T follicular helper cell (primary cell): ENCODE measurements around the gene FOXRED1.
A peak's percentile ranks its signal among the peaks of the same experiment; 100 is the strongest.
"Not testable (repeated sequence)": the region's sequence is repeated elsewhere in the genome, so short reads cannot be mapped to it uniquely, and the experiment has no call there.

Source experiments
- DNase-seq: peaks from one replicate; pipeline ENCODE4 v3.0.0-alpha.2; 2020; ENCODE audit warnings: low read depth
- total RNA-seq, 2 experiments: gene quantifications; one replicate each; lab custom pipeline; 2026; lab: John Stamatoyannopoulos, UW

The FOXRED1 gene
- total RNA-seq, result 20.1 to 27.7 reads per million in 2 experiments

DNA sequence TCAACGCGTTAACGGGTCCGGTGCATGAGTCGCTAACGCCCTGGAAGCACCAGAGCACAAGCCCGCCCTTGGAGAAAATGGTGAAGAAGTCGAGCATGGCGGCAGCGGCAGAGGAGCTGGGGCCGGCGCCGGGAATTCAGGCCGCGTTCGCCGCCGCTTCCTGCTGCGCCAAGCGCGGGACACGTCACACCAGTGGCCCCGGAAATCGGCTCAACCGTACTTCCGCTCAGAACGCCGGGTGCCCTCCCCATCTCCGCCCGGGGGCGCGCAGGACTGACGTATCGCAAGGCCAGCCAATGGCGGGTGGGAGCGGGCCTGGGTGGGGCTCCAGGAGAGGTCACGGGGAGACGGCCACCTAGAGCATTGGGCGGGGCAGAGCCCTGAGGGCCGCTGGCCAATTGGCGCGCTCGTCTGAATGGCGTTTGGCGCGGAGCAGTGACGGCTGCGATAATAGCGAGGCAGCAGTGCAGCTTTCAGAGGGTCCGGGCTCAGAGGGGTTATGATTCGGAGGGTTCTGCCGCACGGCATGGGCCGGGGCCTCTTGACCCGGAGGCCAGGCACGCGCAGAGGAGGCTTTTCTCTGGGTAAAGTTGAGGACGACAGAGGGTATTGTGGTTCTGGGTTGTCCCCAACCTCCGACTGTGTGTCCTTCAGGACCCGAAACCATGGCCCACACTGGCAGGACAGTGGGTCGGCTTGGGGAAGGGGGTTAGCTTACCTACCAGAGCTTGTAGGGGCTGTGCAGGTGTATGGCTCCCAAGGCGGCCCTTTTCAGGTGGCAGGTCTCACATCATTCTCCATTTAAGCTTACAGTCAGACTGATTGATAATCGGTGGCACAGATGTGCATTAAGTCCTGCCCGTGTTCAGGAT is at the start of gene FOXRED1, which contains the start of gene SRPRA:
Gene FOXRED1, plus strand, starts transcription at position 447 of the 872 bp plus-strand sequence. Its CDS starts 53 bp downstream, at position 500.
Gene SRPRA, minus strand, starts transcription at position 188 of the 872 bp plus-strand sequence. Its CDS starts 91 bp downstream, at position 97.
- peak; percentile 100 for DNase-seq

DNA sequence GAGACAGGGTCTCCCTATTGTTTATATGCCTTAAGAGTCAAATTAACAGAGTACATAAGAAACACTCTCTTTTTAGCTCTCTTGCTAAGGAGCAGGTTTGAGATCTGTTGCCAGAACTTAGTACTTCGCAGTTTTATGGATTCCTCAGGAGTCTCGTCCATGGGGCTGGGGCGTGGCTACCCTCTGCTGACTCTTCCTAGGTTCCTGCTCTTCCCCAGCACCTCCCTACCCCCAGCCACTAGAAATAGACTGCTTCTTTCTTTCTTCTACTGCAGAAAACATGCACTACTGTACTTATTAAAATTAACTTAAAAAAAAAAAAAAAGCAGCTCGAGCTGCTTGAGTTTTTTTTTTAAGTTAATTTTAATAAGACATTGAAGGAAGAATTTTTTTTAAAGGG is 49.4 kb upstream of the FOXRED1 start:
- DNase-seq, result no peak

DNA sequence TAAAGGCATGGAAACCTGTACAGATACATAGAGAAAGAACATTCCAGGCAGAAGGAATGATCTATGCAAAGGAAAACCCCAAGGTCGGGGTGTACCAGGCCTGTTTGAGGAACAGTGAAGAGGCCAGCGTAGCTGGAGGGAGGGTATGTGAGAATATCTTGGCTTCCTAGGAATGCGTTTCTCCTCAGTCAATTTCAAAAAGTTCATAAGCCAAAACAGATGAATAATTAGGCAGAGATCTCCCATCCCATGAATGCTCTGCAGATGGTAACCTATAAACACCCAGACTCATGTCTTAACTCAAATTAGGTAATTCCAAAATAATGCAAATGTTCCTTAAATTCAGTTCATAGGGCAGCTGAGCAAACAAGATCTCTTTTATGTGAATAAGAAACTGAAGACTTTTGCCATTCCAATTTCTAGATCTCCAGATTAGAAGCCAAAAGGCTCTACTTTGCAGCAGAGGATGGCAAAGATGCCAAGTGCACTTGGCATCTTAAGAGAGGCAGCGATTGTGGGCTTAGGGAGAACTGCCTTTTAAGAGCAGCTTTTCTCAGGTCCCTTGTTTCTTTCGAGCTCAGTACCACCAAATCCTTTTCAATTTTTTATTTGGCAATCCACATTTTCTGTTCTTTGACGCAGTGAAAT is 44.2 kb upstream of the FOXRED1 start:
- no peak for DNase-seq

DNA sequence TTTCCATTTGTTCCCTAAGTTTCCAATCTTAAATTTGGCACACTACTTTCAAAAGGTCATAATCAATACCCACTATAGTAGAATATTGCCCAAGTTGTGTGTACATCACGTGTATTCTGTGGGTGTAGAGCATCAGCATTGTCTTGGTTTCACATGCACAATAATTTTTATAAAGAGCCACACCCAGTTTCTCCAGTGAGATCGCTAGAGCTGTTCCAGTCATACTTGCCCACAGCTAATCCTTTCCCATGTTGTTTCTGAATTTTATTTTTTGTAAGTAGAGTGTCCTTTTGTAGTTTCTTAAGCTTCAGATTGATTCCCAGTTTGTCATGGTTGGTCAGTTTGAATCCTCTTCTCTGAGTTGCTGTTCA is 43.7 kb upstream of the FOXRED1 start:
- no peak for DNase-seq

DNA sequence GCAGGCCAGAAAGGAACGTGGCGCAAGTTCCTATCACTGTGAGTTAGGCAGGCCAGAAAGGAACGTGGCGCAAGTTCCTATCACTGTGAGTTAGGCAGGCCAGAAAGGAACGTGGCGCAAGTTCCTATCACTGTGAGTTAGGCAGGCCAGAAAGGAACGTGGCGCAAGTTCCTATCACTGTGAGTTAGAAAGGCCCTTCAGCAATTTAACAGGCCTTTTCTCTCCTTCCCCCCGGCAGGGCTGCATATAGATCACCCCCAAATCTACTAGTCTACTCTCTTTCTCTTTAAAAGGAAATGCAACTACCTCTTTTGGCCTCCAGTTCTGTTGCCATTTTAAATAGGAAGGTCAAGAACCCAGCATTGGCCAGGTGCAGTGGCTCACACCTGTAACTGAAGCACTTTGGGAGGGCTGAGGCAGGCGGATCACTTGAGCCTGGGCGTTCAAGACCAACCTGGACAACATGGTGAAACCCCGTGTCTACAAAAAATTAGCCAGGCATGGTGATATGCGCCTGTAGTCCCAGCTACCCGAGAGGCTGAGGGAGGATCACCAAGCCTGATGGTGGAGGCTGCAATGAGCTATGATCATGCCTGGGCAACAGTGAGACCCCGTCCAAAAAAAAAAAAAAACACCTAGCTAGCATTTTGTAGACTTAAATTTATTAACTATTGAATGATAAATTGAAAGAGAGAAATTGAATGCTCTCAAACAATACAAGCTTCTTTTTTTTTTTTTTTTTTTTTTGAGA is 42.4 kb upstream of the FOXRED1 start:
- DNase-seq, result no peak

DNA sequence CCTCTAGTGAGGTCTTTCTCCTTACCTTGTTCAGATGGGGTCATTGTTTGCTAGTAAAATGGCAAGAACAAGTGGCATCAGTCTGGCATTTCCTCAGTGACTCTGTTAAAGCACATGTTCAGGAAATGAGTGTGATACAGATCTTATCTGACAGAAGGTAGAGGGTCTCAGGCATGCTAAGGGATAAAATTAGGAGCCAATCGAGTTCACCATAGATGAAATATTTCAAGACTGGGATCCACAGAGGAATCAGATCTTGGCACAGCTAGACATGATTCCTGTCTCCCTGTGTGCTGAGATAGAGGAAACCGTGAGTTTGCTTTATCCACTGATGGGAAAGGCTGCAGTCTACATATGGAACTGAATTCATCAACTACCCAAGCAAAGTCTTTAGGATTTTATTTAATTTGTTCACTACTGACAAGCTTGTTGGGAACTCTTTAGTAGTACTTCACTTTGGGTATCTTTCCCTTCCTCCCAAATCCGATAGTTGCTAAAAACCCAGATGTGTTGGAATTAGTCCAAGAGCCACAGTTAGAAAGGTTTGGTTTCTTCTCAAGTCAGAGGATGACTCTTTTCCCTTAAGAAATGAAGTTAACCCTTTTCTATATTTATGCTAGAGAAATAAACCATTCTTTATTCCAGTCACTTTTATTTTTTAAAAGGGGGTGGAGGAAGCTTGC is 39.0 kb upstream of the FOXRED1 start:
- no peak for DNase-seq

DNA sequence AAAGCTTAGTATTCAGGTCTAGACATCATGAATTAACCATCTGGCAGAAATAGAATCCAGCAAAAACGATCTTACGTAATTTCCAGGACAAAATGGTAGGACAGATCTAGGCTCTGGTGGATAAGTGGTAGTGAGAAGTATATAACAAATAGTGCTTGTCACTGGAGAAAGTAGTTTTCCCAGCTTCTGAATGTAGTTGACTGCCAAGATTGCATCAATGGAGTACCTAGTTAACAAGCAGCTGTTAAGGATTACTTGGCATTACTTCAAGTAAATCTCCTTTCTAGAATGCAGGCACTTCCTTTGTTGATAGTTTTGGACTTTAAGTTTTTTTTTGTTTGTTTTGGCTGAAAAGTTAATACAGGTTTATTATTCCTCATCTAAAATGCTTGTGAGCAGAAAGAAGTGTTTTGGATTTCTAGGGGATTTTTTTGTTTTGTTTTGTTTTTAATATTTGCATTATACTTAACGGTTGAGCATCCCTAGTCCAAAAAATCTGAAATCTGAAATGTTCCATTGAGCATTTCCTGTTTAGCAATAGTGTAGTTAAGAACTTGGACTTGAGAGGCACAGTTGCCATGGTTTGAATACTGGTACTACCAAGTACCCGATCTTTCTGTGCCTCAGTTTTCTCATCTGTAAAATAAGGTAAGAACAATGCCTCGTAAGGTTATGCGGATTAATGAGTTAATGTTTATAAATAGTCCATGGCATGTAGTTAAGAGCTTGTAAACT is 37.1 kb upstream of the FOXRED1 start:
- DNase-seq, result no peak

DNA sequence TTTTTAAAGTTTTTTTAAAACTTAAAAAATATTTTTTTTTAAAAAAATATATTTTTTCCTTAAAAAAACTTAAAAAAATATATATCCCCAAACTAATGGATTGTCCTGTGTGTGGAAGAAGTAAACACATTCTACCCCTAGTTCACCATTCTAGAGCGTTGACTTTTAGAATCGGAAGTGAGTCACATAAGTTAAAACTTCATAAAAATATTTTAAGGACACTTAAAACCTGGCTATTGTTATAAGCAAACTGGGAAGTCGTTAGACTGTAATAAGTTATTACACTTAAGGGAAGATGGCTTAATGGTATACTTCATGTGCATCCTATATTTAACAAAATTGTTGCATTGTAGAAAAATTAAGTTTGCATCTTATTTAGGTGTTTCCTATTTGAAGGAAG is 36.3 kb upstream of the FOXRED1 start:
- no peak for DNase-seq

DNA sequence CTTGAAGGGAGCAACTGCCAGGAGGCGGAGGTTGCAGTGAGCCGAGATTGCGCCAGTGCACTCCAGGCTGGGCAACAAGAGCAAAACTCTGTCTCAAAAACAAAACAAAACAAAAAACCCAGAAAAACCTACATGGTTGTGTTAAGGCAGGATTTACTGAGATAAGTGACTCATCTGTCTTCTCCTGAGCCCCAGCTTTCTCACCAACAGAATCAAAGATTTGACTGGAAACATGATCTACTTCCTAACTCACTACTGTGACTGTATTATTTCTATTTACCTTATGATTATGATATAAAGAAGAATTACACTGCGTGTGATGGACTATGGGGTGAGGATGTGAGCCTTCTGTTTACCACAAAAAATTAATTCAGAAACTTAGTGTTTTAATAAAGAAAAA is 35.6 kb upstream of the FOXRED1 start:
- DNase-seq, result no peak

DNA sequence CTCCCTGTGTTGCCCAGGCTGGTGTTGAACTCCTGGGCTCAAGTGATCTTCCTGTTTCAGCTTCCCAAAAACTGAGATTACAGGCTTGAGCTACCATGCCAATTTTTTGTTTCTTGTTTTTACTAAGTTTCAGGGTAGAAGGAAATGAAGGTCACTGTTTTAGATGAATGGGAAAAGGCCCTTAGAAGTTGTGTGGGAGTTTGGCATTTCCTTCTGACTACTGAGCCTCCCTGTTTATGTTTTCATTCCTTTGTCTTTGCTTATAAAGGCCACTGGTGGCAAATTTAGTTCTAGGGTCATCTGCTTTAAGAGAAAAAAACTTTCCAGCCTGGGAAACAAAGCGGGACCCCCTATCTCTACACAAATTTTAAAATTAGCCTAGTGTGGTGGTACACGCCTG is 22.3 kb upstream of the FOXRED1 start:
- DNase-seq, result no peak

DNA sequence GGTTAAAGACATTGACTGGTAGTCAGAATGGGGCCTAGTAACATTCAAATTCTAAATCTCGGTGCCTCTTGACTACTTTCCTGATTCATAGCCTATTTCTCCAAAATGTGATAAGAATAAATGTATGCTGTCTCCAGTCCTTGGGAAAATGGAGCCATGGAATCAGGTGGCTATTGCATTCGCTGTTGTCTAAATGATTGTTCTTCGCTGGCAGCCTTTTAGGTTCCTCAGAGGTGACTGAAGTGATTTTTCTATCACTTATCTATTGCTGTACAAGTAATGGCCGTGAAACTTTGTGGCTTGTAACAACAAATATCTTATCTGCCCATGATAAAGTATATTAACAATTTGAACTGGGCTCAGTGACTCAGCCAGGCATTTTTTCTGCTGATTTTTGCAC is 15.7 kb upstream of the FOXRED1 start:
- DNase-seq, result no peak

DNA sequence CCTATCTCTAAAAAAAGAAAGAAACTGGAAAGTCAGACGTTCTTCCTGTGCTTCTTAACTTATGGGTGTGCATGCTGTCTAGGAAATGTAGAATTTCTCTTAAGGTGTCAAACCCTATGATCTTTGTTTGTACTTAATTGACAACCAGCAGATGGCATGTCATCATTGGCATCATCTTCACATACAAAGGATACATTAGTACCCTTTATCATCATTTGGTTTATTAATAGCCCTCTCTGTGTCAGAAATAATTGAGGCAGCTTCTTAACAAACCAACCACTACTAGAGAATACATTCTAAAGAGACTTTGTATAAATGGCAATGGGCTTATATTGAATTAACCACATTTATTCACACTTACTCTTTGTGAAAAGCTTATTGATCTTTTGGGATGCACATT is 14.1 kb upstream of the FOXRED1 start:
- no peak for DNase-seq

DNA sequence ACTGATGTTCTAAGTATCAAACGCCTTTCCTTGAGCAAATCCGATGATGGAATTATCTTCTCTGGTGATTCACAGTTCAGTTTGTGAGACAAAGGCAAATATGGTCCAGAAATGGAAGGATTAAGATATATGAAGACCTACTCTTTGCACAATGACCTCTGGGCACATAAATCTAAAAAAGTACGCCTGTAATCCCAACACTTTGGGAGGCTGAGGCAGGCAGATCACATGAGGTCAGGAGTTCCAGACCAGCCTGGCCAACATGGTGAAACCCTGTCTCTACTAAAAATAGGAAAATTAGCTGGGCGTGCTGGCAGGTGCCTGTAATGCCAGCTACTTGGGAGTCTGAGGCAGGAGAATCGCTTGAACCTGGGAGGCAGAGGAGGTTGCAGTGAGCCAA is 13.4 kb upstream of the FOXRED1 start:
- not testable (repeated sequence) for DNase-seq

DNA sequence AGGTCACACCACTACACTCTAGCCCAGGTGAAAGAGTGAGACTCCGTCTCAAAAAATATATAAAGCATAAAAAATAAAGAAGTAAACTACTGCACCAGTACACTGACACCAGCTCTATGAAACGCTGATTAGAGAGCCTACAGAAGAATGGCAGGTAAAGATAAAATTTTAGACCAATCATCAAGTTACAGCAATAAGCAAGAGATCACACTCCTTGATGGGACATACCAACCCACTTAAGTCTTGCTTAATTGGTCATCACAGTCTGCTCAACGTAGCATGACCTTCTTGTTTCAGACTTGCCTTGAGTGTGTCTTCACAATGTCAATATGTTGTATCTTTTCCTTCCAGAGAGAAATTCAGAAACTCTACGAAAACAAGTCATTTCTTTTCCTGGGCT is 12.7 kb upstream of the FOXRED1 start:
- DNase-seq, result no peak

DNA sequence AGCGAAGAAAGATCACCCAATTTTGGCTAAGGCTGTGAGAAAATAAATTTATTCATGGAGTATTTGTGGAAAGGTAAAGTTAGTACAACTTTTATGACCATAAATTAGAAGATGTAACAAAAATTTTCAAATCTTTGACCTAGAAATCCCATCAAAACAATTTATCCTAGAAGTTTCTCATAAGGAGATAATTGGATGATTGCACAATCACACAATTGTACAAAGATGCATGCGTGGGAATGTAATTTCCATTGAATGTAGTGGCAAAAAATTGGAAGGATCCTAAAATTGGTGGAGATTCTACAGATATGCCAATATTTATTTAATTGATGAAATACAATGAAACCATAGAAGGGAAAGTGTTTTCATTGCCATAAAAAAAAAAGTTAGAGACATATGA is 11.8 kb upstream of the FOXRED1 start:
- DNase-seq, result no peak

DNA sequence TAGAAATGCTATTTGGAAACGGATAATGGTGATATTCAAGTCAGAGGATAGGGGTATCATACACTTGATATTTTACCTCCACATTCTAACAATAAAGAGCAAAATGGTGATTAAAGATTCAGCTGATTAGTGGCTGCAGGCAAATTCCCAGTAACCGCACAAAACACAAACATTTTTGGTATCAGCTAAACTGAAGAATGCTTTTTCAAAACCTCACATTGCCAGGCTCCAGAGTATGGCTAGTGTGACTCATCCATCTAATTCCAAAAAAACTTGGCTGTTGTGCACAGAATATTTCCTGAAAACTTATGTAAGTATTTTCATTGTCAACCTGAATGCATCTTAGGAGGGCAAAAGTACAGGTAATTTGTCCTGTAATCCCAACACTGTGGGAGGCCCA is 11.2 kb upstream of the FOXRED1 start:
- DNase-seq, result no peak

DNA sequence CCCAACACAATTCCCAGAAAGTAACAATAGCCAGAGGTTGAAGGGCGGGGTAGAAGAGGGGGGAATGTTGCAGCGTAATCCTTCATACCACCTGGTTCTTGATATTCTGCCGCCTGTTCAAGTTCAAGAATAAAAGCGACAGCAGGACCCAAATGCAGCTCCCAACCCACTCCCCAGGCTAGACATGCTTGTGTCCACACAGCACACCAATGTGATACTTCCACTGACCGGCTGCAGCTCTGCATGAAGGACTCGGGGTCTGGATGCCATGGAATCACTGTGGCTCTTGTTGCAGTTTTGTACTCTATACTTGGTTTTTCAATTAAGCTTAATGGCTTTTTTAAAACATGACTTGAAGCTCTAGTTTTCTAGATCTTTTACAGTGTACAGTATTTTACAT is 6.7 kb upstream of the FOXRED1 start:
- DNase-seq, result no peak

DNA sequence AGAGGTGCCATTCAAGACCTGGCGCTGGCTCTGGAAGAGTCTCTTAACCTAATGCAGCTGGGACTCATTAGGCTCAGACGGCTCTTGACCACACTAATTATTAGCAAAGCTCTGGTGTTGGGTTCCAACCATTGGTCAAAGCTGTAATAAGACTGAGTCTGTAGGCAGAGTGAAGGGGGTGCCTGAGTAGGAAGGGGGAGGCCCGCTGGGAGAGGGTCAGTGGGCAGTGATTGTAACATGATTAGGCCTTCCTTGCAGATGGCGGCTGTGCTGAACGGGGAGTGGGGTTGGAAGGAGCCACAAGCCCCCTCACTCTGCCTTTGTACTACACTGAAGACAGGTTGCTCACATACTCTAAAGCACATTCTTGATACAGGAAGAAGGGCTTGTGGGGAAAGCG is 5.5 kb upstream of the FOXRED1 start:
- DNase-seq, result no peak

DNA sequence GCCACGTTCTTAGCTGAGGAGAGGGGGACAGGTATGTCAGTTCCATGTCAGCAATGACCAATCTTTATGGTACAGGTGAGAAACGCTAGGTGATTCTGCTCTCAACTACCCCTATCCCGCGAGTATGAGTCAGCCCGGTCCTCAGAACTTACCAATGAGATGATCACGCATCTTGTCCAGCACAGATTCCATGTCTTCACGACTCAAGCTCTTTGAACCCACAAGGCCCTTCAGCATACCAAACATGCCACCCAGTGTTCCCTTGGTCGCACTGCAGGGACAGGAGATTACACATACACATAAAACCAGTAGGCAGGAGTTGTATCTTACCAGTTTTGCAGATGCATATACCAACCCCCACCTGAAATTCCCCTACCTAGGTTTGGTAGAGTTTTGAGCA is 3.1 kb upstream of the FOXRED1 start:
- no peak for DNase-seq

DNA sequence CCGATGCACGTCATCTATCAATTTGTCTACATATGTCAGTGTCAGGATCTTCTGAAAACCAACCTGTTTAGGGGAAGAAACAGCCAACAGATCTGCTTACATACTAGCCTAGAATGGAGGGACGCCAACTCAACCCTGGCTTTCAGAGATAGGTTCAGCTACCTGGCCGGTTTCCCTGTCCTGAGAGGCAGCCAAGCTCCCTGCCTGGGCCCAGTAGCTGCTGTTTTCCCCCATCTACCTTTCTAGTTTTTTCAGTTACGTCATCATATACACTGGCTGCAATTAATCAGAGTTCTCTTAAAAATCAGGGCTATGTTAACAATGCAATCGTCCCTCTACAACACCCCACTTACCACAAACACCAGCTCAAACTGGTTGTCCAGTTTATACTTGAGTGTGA is 1.3 kb upstream of the FOXRED1 start:
- DNase-seq, result no peak

DNA sequence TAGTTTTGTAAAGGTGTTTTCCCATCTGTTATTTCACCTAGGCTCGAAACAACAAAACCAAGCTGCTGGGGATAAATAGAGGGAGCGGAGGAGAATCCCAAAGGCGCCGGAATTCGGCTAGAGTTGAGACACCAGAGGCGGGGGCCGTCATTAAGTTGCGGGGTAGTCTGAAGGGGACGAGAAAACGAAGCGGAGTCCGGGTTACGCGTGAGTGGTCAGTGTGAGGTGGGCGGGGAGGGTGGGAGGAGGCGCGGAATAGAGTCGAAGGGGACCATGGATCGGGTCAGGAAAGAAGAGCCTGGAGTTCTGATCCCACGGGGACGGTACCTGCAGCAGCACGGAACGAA is 620 bp upstream of the FOXRED1 start:
- DNase-seq, result no peak
